NCI-H460 (cell line): ENCODE measurements around the gene BSCL2. TPM values are rescaled to one million over a fixed set of nuclear protein-coding genes. Genes with fewer than 3 reads are reported as not detected.
"Not testable (repeated sequence)": the region's sequence is repeated elsewhere in the genome, so short reads cannot be mapped to it uniquely, and the experiment has no call there.

Source experiments
- DNase-seq: peaks from one replicate; pipeline ENCODE4 v3.0.0-alpha.2; 2016; ENCODE audit warnings: low read depth; ENCODE audit errors: extremely low read depth
- polyA plus RNA-seq: library from polyadenylated mRNA; depleted of rRNA; stranded (reverse); fragments of >200 nt; gene quantifications from 2 replicates; pipeline ENCODE4 v1.2.3, GENCODE V29; 2014; cell fraction: nucleus; rRNA removed
- total RNA-seq: library from RNA; depleted of rRNA; stranded (reverse); fragments of >200 nt; shearing (Covaris generic); gene quantifications from 2 replicates; pipeline ENCODE4 v1.2.3, GENCODE V29; 2014; rRNA removed

The BSCL2 gene
- total RNA-seq, result 57.4 and 59.2 TPM in 2 replicates
- polyA plus RNA-seq, result 52.8 and 75.3 TPM in 2 replicates

DNA sequence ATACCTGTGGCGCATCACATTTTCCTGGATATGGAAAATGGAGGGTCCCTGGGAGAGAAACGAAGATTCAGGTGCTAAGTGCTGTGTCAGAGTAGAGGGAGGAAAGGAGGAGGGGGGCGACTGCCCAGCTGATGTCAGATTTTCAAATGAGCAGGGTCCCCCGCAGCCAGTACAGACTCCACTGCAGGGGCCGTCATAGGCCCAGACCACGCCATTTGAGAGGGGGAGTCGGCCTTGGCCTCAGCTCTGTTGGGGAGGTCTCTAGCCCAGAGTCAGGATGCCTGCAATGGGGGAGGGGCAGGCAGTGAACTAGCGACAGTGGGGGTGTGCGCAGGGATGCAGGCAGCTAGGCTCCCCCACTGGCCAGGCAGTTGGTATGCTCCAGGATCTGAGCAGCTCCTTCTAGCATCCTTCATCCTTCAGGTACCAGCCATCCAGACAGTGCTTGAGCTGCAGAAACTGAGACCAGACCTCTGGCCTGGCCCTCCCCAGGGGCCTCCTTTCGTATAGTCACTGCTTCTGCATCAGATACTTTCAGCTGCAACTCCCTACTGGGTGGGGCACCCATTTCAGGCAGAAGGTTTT, at the start of gene BSCL2, which contains the start of gene GNG3:
Gene BSCL2, minus strand, starts transcription at position 148 of the 585 bp plus-strand sequence. CDS start 229 bp downstream, outside the sequence.
Gene GNG3, plus strand, starts transcription at position 400 of the 585 bp plus-strand sequence. CDS start 620 bp downstream, outside the sequence.
- no peak for DNase-seq

DNA sequence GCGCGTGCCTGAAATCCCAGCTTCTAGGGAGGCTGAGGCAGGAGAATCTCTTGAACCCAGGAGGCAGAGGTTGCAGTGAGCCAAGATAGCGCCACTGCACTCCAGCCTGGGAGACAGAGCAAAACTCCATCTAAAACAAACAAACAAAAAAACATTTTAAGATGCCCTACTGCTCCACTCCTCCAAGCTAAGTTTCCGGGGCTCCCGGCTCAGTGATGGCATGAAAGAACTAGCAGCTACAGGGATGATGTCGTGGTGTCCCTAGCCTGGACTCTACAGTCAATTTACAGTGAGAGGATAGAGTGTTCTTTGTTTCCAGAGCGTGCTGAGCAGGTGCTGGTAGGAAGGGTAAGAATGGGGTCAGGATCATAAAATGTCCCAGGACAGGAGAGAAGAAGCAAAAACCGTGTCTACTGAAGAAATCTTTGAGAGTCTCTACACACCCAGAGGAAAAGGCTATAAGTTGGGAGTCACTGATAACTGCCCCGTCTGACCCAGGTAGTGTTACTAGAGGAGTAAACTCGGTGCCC, 47.9 kb upstream of the BSCL2 start:
- DNase-seq, result no peak

DNA sequence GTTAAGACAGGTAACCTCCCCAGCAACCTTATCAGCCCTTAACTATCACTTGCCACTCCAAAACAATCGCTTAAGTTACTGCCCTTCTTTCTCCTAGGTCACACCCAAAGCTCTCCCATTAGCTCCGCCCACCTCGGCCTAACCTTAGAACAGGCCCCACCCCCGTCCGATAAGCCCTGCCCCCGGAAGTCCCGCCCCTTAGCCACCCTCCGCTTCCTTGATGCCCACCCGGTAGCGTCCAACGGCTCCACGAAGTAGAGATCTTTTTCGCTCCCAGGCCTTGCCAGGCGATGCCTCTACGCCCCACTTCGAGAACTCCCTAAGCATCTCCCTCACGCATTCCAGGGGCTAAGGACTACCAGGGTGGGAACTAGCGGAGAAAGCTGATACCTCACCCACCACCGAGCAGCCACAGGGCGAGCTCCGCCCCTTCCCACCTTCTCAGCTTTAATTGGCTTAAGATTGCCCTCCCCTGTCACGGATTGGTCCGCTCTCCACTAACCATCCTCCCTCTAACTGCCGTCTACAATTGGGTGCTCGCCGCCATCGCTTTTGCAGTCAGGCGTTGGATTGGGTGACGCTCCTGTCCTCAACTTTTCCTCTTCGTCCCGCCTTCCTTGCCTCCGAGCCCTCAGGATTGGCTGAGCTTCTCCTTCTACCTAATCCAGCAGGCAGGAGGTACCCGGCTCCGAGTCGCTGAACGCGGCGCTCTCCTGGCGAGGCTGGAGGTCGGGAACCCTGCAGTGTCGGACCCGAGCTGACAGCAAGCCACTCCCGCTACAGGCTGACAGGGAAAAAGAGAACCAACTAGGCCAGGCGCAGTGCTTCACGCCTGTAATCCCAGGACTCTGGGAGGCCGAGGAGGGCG, 46.7 kb upstream of the BSCL2 start, which contains the start of gene ZBTB3:
Gene ZBTB3, minus strand, starts transcription at position 425 of the 868 bp plus-strand sequence. CDS start 496 bp downstream, outside the sequence.
- DNase-seq, result peak; percentile 98

DNA sequence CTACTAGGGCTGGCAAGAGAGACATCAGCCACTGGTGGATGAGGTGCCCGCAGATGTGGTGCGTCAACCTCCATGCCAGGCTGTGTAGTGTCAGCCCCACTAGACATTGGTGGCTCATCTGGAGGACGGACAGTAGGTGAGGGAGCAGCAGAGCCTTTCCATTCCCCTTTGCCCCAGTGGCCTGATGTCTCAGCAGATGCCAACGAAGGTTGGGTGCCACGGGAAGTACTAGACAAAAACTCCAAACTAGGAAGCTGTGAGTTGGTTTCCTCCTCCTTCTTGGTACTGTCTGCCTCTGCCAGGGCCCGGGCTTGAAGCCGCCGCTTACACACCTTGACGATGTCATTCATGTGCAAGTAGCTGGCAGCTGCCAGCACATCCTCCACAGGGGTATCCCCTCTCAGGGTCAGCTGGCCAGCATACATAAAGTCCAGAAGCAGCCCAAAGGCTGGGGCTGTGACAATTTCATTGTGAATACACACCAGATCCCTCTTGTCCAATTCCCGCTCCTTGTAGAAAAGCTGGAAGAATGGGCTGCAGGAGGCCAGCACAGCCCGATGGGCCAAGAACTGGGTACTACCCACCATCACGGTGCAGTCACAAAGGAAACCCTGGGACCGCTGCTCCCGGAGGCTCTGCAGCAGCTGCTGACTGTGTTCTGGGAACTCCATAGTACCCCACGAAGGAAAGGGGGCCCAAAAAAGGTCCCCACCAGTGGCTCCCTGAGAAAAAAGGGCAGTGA, 45.9 kb upstream of the BSCL2 start:
- DNase-seq, result no peak

DNA sequence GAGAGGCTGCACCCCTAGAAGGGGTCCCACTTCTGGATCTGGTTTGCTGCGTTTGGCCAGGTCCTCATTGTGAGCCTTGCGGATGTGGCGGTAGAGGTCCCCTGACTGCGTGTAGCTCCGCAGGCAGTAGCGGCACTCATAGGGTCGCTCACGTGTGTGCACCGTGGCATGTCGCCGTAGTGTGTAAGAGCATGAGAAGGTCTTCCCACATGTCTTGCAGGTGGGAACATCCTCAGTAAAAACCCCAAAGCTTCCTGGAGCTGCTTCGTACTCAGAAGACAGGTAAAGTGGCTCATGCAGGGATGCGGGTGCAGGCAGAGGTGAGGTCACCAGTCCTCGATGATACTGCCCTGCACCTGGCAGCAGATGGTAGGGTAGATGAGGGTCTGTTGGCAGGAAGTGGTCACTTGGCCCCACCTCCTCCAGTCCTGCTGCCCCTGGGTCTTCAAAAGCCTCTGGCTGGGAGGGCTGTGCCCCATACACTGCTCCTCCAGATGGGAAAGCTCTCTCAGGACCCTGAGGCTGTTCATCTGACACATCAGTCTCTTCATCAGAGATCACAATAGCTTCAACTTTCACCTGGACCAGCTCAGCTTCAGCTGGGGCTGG, 45.1 kb upstream of the BSCL2 start:
- DNase-seq, result no peak

DNA sequence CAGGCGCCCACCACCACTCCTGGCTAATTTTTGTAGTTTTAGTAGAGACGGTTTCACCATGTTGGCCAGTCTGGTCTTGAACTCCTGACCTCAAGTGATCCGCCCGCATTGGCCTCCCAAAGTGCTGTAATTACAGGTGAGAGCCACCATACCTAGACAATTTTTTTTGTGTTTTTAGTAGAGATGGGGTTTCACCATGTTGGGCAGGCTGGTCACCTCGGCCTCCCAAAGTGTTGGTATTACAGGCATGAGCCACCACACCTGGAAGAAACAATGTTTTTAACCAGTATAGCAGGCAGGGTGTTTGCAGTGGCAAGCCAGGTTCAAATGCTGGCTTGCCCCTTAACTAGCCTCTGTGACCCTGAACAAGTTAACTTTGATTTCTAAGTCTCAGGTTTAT, 42.7 kb upstream of the BSCL2 start:
- not testable (repeated sequence) for DNase-seq

DNA sequence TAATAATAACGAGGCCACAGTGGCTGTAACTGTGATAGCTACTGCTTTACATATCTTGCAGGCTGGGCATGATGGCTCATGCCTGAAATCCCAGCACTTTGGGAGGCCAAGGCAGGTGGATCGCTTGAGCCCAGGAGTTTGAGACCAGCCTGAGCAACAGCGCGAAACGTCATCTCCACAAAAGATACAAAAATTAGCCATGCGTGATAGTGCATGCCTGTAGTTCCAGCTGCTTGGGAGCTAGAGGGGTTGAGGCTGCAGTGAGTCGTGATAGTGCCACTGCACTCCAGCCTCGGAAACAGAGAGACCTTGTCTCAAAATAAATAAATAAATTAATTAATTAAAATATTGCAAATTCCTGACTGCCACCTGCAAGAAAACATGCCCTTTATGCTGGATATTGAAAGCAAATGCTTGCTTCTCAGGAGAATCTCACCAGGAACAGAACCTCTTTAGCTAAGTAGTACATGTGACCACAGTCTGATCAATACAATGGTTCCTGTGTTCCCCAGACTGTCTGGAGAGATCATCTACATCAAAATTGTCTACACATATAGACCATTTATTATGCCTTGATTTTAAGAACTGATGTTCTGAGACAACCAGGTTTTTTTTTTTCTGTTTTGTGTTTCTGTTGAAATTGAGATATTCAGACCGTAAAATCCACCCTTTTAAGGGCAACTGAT, 40.4 kb upstream of the BSCL2 start:
- no peak for DNase-seq

DNA sequence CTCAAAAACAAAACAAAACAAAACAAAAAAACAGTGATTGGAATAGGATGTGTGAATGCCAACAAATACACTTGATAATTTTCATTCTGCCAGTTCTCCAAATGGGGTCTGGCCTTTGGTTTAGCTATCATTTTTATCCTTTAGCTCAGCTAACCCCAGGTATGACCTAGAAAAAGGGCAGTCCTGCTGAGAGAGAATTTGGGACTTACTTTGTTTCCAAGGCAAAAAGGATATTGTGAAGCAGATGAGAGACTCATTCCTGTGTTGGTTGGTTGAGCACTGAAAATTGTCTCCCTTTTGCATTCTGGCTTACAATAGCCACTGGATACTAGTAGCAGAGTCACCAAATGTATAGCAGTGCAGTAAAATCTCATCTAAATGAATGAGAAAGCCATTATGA, 30.0 kb upstream of the BSCL2 start:
- DNase-seq, result no peak

DNA sequence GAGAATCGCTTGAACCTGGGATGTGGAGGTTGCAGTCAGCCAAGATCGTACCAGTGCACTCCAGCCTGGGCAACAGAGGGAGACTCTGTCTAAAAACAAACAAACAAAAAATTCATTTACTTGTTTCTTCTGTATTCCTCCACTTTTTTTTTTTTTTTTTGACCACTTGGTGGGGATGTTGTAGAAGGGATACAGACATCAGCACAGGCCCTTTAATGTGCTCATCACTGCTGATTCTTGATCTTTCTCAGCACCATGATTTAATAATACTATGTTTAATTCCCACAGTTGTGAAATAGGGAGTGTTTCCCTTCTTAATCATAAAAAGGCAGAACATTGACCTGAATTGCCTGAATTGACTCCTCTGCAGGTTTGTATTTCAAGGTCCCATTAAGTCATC, 25.6 kb upstream of the BSCL2 start:
- peak; percentile 37 for DNase-seq

DNA sequence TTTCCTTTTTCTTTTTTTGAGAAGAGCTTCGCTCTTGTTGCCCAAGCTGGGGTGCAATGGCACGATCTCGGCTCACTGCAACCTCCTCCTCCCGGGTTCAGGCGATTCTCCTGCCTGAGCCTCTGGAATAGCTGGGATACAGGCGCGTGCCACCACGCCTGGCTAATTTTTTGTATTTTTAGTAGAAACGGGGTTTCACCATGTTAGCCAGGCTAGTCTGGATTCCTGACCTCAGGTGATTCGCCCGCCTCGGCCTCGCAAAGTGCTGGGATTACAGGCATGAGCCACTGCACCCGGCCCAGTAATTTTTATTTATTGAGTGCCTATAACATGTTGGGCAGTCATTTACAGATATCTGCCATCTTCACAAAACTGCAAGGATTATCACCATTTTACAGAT, 22.9 kb upstream of the BSCL2 start:
- DNase-seq, result not testable (repeated sequence)

DNA sequence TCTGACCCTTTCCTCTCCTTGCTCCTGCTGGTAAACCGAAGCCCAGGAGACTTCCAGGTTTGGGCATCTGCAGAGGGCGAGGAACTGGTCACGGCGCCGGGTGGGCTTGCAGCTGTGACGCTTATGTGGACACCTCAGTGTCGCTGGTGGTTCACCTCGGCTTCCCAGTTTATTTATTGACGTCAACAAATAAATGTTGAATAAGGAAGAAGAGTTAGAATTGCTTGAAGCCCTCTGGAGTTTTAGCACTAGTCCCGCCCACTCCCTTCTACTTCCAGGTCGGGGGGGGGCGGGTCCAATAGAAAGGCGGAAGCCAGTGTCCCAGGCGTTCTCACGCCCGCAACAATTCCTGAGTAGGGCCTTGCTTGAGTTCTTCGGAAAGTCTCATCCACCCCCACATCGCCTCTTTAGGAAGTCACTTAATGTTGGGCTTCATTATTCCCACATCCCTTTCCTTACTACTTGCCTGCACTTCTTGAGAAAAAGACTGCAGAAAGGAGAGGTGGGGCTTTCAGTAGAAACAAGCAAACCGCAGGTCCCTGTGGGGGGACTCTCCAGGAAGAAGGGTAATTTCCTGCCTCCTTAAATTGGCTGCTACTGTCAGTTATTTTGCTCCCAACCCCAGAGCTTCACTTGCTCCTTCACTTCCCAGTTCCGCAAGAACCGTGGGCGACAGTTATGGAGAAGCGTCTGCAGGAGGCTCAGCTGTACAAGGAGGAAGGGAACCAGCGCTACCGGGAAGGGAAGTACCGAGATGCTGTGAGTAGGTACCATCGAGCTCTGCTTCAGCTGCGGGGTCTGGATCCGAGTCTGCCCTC, 21.2 kb upstream of the BSCL2 start, which contains the start of gene TTC9C:
Gene TTC9C, plus strand, starts transcription at position 316 of the 818 bp plus-strand sequence. Its CDS starts 363 bp downstream, at position 679.
- DNase-seq, result peak; percentile 62

DNA sequence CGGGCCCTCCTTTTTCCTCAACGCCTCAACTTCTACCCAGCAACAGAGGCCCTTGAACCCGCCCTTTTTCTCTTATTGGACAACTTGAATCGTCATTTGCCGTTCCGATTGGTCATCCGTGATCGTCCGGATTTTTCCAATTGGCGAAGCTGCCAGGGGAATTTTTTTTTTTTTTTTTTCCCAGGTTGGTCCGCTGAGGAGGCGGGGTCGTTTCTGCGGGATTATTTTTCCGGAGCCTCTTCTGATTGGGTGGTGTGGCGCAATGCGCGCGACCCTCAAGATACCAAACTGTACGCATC, 20.6 kb upstream of the BSCL2 start:
- peak; percentile 96 for DNase-seq

DNA sequence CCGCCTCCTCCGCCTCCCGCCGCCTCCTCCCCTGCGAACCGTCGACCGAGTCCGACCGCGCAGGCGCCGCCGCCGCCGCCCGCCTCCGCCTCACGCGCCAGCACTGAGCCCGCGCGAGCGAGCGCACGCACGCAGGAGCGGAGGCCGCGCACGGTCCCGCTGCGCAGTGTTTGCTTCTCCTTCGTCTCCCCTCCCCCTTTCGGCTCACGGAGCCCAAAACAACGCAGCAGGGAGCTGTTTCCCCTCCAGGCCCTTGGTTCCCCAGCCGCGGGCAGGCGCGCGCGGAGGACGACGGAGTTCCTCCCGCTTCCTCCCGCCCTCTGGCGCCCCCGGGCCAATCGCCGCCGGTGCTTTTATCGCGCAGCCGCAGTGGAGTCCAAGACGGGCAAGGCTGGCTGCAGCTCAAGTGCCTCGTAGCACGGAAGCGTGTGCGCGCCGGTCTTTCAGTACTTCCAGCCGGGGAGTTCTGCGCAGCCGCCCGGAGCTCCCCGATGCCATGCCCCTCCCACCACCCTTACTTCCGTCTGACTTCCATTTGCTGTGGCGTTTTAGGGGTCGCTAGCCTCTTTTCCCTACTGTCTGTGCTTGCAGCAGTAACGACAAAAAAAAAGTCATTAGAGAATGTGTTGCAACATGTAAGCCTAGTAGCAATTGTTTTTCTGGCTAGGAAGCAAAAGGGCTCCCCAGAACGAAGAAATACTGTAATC, 20.1 kb upstream of the BSCL2 start, which contains the start of gene HNRNPUL2:
Gene HNRNPUL2, minus strand, starts transcription at position 293 of the 707 bp plus-strand sequence. CDS start 301 bp downstream, outside the sequence.
- peak; percentile 97 for DNase-seq

DNA sequence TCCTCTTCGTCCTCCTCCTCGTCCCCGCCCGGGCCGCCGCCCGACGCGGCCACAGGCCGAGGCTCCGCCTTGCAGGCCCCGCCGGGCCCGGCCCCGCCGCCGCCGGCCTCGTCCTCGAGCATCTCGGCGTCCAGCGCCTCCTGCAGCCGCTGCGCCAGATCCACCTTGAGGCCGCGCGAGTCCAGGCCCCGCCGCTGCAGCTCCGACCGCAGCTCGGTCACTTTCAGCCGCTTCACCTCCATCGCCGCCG, 19.6 kb upstream of the BSCL2 start:
- DNase-seq, result no peak

DNA sequence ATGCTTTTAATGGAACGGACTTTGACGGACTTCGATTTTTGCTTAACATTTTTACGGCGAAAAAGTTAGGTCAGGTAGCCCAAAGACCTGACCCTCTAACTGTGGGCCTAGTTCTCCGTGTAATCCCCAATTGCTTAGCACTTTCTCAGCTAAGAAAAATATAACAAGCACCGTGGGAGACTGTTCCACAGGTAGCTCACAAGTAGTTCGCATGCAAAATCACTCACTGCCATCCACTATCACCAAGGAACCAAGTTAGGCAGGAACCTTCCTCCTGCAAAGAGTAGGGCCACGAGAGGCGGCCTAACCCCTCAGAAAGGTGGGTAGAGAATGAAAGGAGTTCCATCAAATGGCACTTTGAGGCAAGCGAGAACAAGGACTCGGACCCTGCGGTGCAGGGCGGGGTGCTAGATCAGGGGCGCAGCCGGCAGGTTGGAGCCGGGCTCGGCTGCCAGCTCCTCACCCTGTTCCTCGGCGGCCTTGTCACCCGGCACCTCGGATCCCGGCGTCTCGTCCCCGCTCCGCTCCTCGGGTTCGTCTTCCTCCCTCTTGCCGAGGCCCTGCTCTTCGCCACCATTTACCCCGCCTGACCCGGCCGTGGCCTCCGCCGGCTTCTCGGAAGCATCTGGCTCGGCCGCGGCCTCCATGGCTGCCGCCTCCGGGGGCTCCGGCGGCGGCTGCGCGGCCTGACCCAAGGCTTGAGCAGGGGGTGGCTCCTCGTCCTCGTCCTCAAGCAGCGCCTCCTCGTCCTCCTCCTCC, 19.1 kb upstream of the BSCL2 start:
- DNase-seq, result no peak

DNA sequence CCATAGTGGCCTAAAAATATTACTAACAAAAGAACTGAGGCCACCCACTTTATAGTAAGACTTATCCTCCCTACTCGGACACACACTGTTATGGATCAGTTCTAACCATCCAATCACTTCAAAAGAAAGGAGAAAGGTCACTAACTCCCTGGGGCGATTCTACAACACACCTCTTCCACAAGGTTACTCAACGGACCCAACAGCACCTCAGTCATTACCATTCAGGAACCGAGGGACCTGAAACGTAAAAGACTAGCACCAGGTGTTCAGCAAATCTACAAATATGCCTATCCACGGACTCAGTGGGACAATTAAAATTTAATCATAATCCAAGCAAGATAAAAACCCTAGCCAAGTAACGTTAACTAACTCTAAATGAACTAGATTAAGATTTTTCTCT, 18.4 kb upstream of the BSCL2 start:
- DNase-seq, result no peak

DNA sequence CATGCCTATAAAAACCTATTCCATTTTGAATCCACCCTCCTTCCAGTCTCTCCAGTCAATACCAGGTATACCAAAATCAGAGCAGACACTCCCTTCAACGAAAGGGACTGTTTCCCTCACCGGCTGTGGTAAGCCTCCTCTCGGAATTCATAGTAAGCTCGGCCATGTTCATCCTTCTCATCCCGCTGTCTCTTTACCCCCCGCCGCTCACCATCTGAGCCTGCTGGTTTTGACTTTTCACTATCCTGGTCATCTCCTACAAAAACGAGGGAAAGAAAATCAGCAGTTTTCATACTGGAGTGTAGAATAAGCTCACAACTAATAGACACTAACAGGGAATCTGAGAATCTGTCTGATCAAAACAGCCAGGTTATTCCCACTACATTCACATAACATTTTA, 16.9 kb upstream of the BSCL2 start:
- DNase-seq, result no peak

DNA sequence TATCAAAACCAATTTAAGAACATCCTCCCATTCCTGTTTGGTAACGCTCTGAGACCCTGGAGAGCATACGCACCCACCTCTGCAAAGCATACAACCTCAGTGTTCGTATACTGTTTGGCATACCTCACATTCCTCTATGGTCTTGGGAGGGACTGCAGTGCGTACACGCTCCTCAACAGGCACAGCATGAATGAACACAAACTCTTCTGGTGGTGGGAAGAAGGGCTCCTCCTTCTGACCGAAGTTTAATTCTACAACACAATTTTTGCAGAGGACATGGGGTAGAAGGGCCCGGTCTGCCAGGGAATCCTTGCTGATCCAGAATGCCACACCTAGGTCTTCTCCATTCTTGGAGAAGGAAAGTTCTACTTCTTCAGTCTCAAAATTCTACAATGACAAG, 14.8 kb upstream of the BSCL2 start:
- DNase-seq, result no peak
